Kasumi-1 (cell line): ENCODE measurements around the gene ENPP6.
"Not testable (repeated sequence)": the region's sequence is repeated elsewhere in the genome, so short reads cannot be mapped to it uniquely, and the experiment has no call there.

Source experiments
- DNase-seq, 2 experiments: peaks; one replicate each; lab custom pipeline; 2025; lab: John Stamatoyannopoulos, UW

The ENPP6 gene

GRCh38 chr4:184235526-184235925 lies 17.9 kb upstream of the ENPP6 start:
- no peak for DNase-seq

- no peak for DNase-seq
These were observed 16.5 kb upstream of the ENPP6 start for GRCh38 chr4:184234155-184234554.

GRCh38 chr4:184232975-184233374 lies 15.3 kb upstream of the ENPP6 start:
- no peak for DNase-seq

GRCh38 chr4:184232202-184232601 lies 14.5 kb upstream of the ENPP6 start:
- no peak for DNase-seq

- DNase-seq: no peak
These were observed 13.9 kb upstream of the ENPP6 start for GRCh38 chr4:184231573-184231972.

GRCh38 chr4:184228056-184228705 lies 10.5 kb upstream of the ENPP6 start:
- DNase-seq: peak; percentile 43

- no peak for DNase-seq
These were observed 1.2 kb downstream of the ENPP6 start for GRCh38 chr4:184216515-184216914.

GRCh38 chr4:184215709-184216328 lies 1.9 kb downstream of the ENPP6 start:
- no peak for DNase-seq

GRCh38 chr4:184214931-184215330 lies 2.7 kb downstream of the ENPP6 start:
- DNase-seq: no peak

- not testable (repeated sequence) for DNase-seq
These were observed 9.7 kb downstream of the ENPP6 start for GRCh38 chr4:184207734-184208607.

GRCh38 chr4:184205243-184205642 lies 12.4 kb downstream of the ENPP6 start:
- no peak for DNase-seq

- no peak for DNase-seq
These were observed 14.4 kb downstream of the ENPP6 start for GRCh38 chr4:184203300-184203699.

GRCh38 chr4:184201179-184201578 lies 16.5 kb downstream of the ENPP6 start:
- DNase-seq: no peak

GRCh38 chr4:184200296-184200695 lies 17.4 kb downstream of the ENPP6 start:
- DNase-seq: no peak

- DNase-seq: no peak
These were observed 17.9 kb downstream of the ENPP6 start for GRCh38 chr4:184199780-184200179.

- DNase-seq: no peak
These were observed 19.5 kb downstream of the ENPP6 start for GRCh38 chr4:184198190-184198589.

- no peak for DNase-seq
These were observed 20.1 kb downstream of the ENPP6 start for GRCh38 chr4:184197536-184198082.

GRCh38 chr4:184196730-184197385 lies 20.8 kb downstream of the ENPP6 start:
- no peak for DNase-seq

- DNase-seq: no peak
These were observed 23.8 kb downstream of the ENPP6 start for GRCh38 chr4:184193556-184194525.

- DNase-seq: no peak
These were observed 24.7 kb downstream of the ENPP6 start for GRCh38 chr4:184192933-184193332.

- no peak for DNase-seq
These were observed 26.4 kb downstream of the ENPP6 start for GRCh38 chr4:184191267-184191666.
